Fibroblast of skin of back (primary cell): Measurements from ENCODE around the gene PCLAF.
"Not testable (repeated sequence)": the region's sequence is repeated elsewhere in the genome, so short reads cannot be mapped to it uniquely, and the experiment has no call there.

Source experiments
- DNase-seq: peaks from one replicate; pipeline ENCODE4 v3.0.0-alpha.2; 2013

Gene PCLAF

GRCh38 chr15:64361259-64361658 lies 20.0 kb downstream of the PCLAF start:
- no peak for DNase-seq

- DNase-seq = no peak
Observed at GRCh38 chr15:64356710-64357040, 24.6 kb downstream of the PCLAF start.

GRCh38 chr15:64355944-64356709 lies 25.1 kb downstream of the PCLAF start, which contains the start of gene CSNK1G1:
CSNK1G1 (minus strand) TSS chr15:64356173; CDS start chr15:64300499, 55,674 bp downstream.
- DNase-seq = peak; percentile 98

GRCh38 chr15:64355348-64355943 lies 25.8 kb downstream of the PCLAF start:
- peak; percentile 5 for DNase-seq

GRCh38 chr15:64354688-64355344 lies 26.4 kb downstream of the PCLAF start:
- no peak for DNase-seq

GRCh38 chr15:64351265-64351664 lies 30.0 kb downstream of the PCLAF start:
- peak; percentile 36 for DNase-seq

- DNase-seq = no peak
Observed at GRCh38 chr15:64349375-64349774, 31.9 kb downstream of the PCLAF start.

GRCh38 chr15:64348455-64348854 lies 32.8 kb downstream of the PCLAF start:
- peak; percentile 27 for DNase-seq

GRCh38 chr15:64346242-64346641 lies 35.0 kb downstream of the PCLAF start:
- DNase-seq = not testable (repeated sequence)

GRCh38 chr15:64344651-64345294 lies 36.5 kb downstream of the PCLAF start:
- peak; percentile 40 for DNase-seq

GRCh38 chr15:64343841-64344240 lies 37.4 kb downstream of the PCLAF start:
- peak; percentile 62 for DNase-seq

GRCh38 chr15:64343222-64343621 lies 38.0 kb downstream of the PCLAF start:
- DNase-seq = peak; percentile 13

- DNase-seq = no peak
Observed at GRCh38 chr15:64341961-64342360, 39.3 kb downstream of the PCLAF start.

- no peak for DNase-seq
Observed at GRCh38 chr15:64340355-64340754, 40.9 kb downstream of the PCLAF start.

GRCh38 chr15:64337761-64338160 lies 43.5 kb downstream of the PCLAF start:
- DNase-seq = no peak

GRCh38 chr15:64333986-64334929 lies 47.0 kb downstream of the PCLAF start:
- no peak for DNase-seq

GRCh38 chr15:64333516-64333915 lies 47.7 kb downstream of the PCLAF start:
- no peak for DNase-seq

- not testable (repeated sequence) for DNase-seq
Observed at GRCh38 chr15:64331668-64332067, 49.6 kb downstream of the PCLAF start.

- not testable (repeated sequence) for DNase-seq
Observed at GRCh38 chr15:64326975-64327374, 54.3 kb downstream of the PCLAF start.

GRCh38 chr15:64326458-64326857 lies 54.8 kb downstream of the PCLAF start:
- DNase-seq = not testable (repeated sequence)

GRCh38 chr15:64324165-64324877 lies 56.9 kb downstream of the PCLAF start:
- DNase-seq = no peak
